Stimulated activated CD4-positive, alpha-beta T cell treated with anti-CD3 and anti-CD28 coated beads, Interleukin-12 subunit alpha, Interleukin-12 subunit beta, amount 100 ng/mL, for 4 hours (primary cell): Measurements from ENCODE around the gene SNTG2.
A peak's percentile ranks its signal among the peaks of the same experiment; 100 is the strongest.

ENCODE experiments used
- DNase-seq: peaks from one replicate; pipeline ENCODE4 v3.0.0-alpha.2; 2020

The SNTG2 gene

DNA sequence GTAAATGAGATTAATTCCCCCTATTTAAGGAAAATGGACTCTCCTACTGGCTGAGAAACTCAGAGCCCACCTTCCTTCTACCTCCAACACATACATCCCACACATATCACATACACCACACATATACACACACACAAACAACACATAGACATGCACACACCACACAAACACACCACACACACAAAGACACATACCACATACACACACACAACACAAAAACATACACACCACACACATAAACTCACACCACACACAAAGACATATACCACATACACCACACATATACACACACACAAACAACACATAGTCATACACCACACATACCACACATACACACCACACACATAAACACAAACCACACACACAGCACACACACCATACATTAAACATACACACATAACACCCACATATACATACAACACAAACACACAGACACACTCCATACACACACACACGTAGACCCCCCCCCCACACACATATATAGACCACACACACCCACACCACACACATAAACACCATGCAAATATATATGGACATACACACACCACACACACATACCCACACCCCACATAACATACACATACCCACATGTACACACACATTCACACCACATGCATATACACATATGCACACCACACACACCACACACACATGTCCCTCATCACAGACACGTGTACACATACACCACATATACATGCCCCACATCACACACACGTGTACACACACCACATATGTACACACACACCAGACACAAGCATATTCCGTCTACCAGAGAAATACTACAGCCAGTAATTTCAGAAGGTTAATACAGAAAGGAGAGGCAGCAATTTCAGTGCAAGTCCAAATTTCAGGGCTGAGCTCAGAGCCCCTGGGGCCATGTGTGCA lies 204.3 kb downstream of the SNTG2 start:
- no peak for DNase-seq

DNA sequence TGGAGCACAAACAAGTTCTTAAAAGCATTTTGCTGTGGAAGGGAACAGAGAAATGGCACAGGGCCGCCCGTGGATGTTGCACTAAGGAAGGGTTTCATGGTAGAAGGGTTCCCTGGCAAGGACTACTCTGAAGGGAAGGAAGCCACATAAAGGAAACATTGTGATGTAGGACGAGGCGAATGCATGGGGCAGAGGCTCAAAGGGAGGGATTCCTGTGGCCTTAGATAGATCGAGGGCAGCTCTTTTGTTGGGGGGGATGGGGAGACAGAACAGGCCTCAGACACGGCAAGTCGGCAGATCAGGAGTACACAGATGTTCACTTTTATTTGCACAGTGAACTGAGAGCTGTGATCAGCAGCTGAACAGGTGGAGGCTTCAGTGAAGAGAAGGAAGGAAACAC lies 205.4 kb downstream of the SNTG2 start:
- no peak for DNase-seq

DNA sequence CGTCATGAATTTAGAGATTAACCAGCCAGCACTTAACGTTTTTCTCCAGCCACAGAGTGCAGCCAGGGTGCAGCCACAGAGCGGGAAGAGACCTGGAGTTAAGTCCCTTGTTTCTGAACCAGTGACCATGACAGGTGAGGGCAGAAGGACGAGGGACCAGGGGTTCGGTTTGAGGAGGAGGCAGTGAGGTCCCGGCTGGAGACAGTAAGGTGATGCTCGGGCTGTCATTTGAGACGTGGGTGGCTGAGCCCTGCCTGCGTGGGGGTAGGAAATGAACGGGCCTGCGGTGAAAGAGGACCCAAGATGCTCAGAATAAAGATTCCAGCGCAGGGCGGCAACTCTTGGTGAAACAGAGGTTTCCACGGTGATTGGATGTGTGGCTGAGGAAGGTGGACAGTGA lies 205.9 kb downstream of the SNTG2 start:
- DNase-seq = no peak

DNA sequence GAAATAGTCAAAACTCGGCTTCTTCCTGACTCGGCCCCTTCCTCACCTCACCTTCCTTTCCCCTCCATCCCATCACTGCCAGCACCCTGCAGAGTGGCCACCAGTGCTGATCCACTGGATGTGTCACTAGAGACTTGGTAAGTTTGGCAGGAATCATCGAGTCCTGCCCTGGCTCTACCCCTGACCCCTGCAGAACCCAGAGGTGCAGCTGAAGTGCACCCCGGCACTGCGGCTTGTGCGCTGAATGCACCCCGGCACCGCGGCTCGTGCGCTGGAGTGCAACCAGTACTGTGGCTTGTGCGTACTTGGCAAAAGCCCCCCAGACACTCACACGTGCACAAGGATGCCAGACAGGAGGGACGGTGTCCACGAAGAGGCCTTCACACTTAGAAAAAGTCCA lies 206.5 kb downstream of the SNTG2 start:
- DNase-seq = no peak

DNA sequence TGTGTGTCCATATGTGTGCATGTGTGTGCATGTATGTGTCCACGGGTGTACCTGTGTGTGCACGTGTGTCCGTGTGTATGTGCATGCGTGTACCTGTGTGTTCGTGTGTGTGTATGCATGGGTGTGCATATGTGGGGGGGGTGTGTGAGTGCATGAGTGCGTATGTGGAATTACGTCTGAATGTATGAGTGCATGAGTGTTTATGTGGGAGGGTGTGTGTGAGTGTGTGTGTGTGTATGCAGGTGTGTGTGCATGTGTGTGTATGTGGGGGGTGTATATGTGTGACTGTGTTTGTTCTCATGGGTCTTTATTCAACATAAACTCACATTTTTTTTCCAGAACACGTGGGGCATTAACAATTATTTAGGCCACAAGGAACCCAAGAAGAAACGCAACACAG lies 208.4 kb downstream of the SNTG2 start:
- DNase-seq = no peak

DNA sequence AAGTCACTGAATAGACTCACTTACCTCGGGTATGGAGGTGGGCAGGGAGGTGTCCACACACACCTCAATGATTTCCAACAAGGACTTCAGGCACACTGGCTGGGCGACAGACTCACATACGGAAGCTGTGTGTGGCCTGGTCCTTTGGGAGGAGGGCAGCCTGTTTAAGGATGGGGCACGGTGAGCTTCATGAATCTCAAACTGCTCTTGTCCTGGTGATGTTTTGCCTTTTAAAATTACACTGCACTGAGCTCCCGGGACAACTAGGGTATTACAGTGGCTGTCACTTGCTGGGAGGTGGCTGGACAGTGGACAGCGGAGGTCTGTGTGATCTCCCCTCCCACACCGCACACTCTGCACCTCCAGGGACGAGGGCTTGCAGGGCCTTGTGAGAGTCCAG lies 211.6 kb downstream of the SNTG2 start:
- no peak for DNase-seq

DNA sequence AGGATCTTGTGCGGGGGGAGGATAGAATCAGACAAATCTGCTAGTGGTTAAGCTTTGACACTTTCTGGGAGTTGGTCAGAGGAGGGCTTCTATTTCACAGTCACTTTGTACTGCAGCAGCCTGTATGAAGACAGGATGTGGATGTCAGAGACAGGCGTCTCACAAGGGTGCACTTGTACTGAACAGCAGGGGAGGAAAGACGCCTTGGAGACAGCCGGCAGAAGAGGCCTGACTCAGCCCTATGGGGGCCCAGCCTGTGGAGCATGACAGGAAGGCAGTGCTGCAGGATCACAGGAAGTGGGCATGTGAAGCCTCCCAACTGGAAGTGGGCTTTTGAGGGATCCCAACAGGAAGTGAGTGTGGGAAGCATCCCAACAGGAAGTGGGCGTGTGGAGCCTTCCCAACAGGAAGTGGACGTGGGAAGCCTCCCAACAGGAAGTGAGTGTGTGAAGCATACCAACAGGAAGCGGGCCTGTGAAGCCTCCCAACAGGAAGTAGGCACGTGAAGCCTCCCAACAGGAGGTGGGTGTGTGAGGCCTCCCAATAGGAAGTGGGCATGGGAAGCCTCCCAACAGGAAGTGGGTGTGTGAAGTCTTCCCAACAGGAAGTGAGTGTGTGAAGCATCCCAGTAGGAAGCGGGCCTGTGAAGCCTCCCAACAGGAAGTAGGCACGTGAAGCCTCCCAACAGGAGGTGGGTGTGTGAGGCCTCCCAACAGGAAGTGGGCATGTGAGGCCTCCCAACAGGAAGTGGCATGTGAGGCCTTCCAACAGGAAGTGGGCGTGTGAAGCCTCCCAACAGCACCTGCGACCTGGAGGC lies 212.3 kb downstream of the SNTG2 start:
- peak; percentile 42 for DNase-seq

DNA sequence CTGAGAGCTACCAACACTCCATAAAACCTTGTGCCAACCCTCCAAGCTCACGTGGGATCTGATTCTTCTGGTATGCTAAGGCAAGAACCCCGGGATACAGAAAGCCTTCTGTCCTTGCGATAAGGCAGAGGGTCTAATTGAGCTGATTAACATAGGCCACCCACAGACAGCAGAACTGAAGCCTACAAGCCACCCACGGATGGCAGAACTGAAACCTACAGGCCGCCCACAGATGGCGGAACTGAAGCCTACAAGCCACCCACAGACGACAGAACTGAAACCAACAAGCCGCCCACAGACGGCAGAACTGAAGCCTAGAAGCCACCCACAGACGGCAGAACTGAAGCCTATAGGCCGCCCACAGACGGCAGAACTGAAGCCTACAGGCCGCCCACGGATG lies 216.3 kb downstream of the SNTG2 start:
- DNase-seq = no peak

DNA sequence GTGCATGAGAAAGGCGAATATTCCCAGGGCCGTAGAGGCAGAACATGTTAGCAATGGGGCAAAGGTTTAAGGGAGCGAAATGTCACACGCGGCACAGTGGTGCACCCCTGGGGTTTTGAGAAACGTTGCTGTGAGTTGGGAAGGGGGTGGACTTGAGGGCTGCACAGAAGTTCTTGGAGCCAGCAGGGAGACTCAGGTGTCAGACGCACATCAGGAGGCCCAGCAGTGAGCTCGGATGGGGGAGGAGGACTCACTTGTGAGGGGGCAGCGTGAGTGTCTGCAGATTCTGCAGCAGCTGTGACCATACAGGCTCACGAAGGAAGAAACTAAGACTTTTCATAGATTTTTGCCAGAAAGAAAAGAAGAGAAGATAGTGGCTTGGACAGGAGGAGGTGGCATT lies 218.2 kb downstream of the SNTG2 start:
- no peak for DNase-seq

DNA sequence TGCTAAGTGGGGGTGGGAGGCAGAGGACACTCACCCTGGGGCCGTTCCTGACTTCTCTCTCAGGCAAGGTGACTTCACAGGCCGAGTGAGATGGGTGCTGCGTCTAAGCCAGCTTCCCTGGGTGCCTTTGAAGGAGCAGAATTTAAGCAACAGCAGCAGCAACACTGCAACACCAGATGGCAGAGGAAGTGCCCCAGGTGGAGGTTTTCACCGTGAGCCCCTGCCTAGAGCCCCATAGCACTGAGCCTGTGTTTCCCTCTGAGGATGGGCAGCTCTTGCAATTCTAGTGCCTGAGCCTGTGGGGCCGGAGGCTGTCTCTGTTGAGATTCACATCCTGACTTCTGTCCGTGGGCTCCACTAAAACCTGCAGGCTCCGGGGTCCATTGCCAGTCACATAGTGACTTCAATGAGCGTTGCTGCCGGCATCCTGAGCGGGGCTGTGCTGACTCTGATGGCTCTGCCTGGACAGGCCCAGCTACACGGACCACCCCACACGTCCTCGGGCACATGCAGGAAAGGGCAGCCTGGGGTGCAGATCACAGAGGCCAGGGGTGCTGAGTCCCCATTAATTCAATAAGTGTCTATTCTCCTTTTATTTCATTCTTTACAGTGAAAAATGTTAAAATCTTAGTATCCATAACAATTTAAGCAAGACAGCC lies 218.8 kb downstream of the SNTG2 start:
- no peak for DNase-seq

DNA sequence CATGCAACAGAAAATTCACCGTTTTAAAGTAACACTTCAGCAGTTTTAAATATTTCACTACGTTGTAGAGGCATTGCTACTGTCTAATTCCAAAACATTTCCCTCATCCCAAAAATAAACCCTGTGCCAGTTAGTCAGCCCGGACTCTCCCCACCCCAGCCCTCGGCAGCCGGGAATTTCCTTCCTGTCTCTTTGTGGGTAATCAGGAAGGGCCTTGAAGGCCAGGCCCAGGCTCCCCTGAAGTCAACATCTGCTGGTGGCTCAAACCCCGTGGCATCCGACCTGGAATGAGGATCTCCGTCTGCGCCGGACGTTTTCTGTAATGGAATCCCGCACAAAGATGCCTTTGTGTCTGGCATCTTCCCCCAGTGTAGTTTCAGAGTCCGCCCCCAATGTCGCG lies 219.6 kb downstream of the SNTG2 start:
- DNase-seq = no peak

DNA sequence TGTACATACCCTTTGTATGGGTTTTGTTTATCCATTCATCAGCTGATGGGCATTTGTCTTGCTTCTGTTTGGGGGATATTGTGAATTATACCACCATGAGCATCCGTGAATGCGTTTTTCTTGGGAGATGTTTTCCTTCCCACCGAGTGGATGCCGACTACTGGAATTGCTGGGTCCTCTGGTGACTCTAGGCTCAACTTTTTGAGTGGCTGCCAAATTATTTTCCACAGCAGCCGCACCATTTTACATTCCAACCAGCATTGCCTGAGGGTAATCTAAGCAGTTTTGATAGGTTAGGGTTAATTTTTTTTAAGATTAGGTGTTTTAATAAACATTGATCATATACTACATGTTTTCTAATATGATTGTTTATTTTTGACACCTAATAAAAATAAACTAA lies 220.1 kb downstream of the SNTG2 start:
- no peak for DNase-seq

DNA sequence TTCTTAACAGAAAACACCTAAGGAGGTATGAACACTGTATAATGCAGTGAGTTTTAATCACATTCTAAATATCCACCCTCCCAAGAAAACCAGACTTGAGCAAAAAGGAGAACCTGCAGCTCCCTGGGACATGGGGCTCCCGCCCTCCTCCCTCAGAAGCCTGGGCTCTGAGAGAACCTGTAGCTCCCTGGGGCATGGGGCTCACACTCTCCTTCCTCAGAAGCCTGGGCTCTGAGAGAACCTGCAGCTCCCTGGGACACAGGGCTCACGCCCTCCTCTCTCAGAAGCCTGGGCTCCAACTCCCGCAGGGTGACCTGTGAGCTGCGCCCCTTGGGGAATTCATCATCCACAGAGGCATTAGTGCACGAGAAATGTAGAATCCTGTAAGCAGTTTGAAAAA lies 222.9 kb downstream of the SNTG2 start:
- no peak for DNase-seq

DNA sequence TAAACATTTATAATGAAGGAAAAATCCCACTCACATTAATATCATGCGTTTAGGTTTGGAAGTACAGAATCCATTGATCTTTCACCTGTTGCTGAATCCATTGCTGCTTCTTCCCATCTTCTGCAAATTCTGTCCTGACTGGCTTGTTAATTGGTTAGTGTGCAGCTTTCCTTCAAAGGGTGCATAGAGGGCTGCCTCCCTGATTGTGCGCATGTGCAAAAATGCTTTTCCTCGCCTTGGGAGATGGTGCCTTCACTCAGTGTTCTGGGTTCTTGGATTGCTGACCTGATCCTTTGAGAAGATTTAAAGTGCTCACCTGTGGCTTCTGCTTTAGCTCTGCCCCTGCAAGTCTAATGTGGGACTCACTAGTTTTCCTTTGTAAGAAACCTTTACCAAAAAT lies 231.2 kb downstream of the SNTG2 start:
- DNase-seq = no peak

DNA sequence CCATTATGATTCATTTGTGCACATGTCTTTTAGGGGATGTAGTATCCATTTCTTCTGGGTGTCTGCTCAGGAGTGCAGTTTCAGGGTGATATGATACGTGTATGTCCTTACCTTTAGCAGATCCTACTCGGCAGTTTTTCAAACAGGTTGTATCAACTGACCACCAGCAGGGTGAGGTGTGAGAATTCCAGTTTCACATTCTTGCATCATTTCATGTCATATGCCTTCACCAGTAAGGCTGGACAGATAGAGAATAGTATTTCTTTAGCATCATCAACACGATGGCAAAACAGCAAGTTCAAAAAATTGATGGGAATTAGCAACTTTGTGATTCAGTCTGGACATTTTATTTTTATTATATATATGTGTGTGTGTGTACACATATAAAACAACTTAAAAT lies 232.7 kb downstream of the SNTG2 start:
- no peak for DNase-seq

DNA sequence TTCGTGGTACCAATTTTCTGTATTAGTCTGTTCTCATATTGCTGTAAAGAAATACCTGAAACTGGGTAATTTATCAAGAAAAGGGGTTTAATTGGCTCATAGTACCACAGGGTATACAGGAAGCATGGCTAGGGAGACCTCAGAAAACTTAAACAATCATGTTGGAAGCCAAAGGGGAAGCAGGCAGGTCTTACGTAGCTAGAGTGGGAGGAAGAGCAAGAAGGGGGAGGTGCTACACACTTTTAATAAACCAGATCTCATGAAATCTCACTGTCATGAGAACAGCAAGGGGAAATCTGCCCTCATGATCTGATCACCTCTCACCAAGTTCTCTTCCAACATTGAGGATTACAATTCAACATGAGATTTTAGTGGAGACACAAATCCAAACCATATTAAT lies 235.8 kb downstream of the SNTG2 start:
- no peak for DNase-seq

DNA sequence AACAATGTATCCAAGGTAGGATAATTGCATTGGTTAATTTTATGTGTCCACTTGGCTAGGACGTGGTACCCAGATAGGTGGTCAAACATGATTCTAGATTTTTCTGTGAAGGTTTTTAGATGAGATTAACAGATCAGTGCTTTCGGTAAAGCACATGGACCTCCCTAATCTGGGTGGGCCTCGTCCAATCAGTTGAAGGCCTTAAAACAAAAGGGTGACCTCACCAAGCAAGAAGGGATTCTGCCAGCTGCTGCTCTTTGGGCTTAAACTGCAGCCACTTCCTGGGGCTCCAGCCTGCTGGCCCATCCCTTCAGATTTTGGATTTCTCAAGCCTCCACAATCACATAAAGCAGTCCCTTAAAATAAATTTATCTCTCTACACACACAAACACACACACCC lies 236.5 kb downstream of the SNTG2 start:
- DNase-seq = no peak

DNA sequence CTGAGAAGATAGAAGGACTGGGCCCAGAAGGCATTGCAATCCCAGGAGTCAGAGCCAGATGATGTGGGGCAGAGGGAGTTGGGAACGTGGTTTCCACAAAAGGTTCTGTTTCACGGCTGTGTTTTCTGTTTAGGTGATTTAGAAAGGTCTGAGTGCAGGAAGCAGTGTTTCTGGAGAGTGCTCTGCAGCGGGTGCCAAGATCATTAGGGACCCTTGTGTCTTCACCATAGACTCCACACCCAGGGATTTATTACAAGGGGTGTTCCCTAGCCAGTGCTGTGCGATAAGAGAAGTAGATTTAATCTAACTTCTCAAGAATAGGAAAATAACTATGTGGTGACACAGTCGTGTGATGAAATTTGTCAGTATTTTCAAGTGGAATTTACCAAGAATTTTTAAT lies 241.5 kb downstream of the SNTG2 start:
- DNase-seq = no peak

DNA sequence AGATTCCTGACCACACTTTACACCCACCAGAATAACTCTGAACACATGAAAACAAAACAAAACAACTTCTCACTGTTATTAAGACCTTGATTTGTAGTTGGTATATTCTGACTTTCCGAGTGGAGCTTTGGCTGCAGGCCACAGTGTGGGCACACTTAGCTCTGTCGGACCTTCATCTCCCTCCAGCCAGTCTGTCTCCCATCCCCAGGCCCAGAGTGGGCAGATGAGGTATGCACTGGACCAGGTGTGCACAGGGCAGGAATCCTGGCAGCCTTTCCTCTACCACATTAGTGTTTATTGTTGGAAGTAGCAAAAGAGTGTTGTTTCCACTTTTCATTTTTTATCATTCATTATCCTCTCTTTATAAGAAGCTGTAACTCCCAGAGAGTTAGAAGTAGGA lies 243.2 kb downstream of the SNTG2 start:
- DNase-seq = no peak

DNA sequence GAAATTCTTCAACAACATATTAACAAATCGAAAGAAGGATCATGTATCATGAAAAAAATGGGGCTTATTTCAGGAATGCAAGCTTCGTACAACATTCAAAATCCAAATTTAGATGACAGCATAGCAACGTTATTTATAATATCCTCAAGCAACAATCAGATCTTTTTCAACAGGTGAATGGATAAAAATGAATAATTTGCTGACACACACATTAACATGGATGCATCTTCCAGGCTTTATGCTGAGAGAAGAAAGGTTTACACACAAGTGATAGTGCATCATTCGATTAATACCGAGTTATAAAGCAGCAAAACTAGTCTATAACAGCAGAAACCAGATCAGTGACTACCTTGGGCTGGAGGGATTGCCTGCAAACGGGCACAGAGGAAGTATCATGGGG lies 253.1 kb downstream of the SNTG2 start:
- no peak for DNase-seq

DNA sequence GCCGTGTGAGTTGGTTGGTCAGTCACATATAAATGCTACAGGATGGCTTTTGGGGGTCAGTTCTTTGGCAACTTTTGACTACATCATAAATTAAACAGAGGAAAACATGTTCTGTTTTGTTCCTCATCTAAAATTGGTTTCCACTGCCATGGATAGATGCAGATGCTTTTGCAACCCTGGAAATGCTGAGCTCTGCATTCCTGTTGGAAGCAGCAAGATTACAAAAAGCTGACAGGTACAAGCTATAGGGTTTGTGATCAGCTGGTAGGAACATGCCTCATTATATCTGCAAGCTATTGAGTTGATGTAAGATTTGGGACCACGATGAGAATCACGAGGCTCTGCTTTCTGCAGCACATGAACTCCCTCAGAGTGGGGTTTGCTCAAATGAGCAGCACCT lies 255.2 kb downstream of the SNTG2 start:
- no peak for DNase-seq

DNA sequence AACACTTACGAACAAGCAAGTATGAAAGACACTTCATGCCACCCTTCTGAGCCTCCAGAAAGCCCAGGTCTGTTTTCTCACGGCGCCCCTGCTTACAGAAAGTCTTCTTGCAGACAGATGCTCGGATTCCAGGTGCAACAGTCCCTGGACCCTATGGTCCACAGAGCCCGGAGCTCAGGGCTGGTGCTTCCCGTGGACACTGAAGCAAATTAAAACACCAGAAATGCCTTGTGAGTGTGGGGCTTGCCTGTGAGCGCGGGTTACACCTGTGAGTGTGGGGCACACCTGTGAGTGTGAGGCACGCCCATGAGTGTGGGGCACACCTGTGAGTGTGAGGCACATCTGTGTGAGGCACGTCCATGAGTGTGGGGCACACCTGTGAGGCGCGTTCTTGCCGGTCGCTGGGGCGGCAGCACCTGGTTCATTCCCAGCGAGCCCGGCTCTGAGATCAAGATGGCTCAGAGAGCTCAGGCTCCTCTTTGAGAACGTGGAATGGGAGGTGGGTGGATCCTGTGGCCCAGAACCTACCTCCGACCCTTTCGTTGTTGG lies 257.4 kb downstream of the SNTG2 start:
- DNase-seq = no peak

DNA sequence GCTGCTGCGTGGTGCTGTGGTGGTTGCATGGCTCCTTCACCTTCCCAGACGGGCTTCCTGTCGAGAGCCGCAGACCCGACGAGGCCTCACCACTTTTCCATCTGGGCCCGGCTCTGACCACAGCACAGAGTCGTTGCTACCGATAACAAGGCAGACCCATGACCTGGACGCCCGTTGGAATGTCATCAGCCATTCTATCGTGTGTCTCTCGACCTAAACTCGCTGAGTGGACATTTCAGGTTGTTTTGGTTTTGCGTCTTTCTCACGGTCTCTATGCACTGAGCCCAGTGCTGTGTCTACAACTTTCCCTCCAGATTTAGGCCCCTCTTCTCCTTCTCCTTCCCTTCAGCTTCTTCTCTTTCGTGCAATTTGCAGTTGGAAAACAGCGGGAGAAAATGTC lies 257.9 kb downstream of the SNTG2 start:
- DNase-seq = no peak

DNA sequence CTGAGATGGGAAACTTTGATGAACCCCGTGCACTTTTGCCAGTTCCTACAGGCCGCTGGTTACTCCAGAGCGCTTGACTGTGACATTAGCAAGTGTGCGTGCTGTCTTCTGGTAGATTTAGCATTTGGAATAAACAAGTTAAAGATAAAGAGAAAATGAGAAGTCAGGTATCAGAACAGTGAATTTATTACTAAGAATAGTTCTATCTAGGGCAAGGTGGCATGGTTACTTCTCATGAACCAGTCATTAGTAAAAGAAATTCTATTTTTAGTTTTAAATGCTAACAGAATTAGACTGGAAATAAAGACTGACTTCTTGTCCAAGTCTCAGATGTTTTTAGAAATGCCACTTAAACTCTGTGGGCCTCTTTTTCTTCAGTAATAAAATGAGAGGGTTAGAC lies 258.6 kb downstream of the SNTG2 start:
- DNase-seq = no peak
